Pericardium fibroblast (primary cell): ENCODE results near the gene PPOX. TPM values are rescaled to one million over a fixed set of nuclear protein-coding genes. Genes with fewer than 3 reads are reported as not detected.

ENCODE experiments used
- total RNA-seq: library from RNA; depleted of rRNA; stranded (reverse); fragments of >200 nt; gene quantifications from 2 replicates; pipeline ENCODE4 v1.2.3, GENCODE V29; 2015

PPOX gene
- 6.5 and 11.8 TPM in 2 replicates for total RNA-seq

GRCh38 chr1:161165742-161166668, at the start of gene PPOX:
Gene PPOX (plus strand): TSS chr1:161166426. CDS start chr1:161166848, 422 bp downstream.

GRCh38 chr1:161117759-161118581, 48.3 kb upstream of the PPOX start, which contains the start of the genes NIT1 and PFDN2:
Gene NIT1 (plus strand): TSS chr1:161118105. CDS start chr1:161118177, 72 bp downstream.
Gene PFDN2 (minus strand): TSS chr1:161118037. CDS start chr1:161118026, 11 bp downstream.

GRCh38 chr1:161132410-161133219, 33.6 kb upstream of the PPOX start, which contains the start of gene DEDD:
Gene DEDD (minus strand): TSS chr1:161132667. CDS start chr1:161124462, 8,205 bp downstream.

GRCh38 chr1:161153682-161154337, 12.4 kb upstream of the PPOX start, which contains the start of gene UFC1:
Gene UFC1 (plus strand): TSS chr1:161153978. CDS start chr1:161153998, 20 bp downstream.

GRCh38 chr1:161159087-161159912, 6.9 kb upstream of the PPOX start, which contains the start of gene USP21:
Gene USP21 (plus strand): TSS chr1:161159500. CDS start chr1:161160641, 1,141 bp downstream.

GRCh38 chr1:161177112-161177935, 11.1 kb downstream of the PPOX start, which contains the start of gene B4GALT3:
Gene B4GALT3 (minus strand): TSS chr1:161177507. CDS start chr1:161176060, 1,447 bp downstream.

GRCh38 chr1:161198897-161199431, 32.7 kb downstream of the PPOX start, which contains the start of gene ADAMTS4:
Gene ADAMTS4 (minus strand): TSS chr1:161199054. CDS start chr1:161198627, 427 bp downstream.

GRCh38 chr1:161201836-161202712, 35.8 kb downstream of the PPOX start, which contains the start of gene NDUFS2:
Gene NDUFS2 (plus strand): TSS chr1:161202367. CDS start chr1:161202386, 19 bp downstream.

GRCh38 chr1:161215076-161215475, 48.9 kb downstream of the PPOX start, which contains the start of gene FCER1G:
Gene FCER1G (plus strand): TSS chr1:161215295. CDS start chr1:161215322, 27 bp downstream.

Other genes starting within 250 kb of the PPOX start
- gene ITLN2, start 211.6 kb upstream of the PPOX start, total RNA-seq: 0.47 TPM in 1 of 2 replicates, not detected in the other
- gene F11R, start 145.3 kb upstream of the PPOX start, total RNA-seq: 6.6 and 11.7 TPM in 2 replicates
- gene TSTD1, start 127.5 kb upstream of the PPOX start, total RNA-seq: 37.9 TPM in 1 of 2 replicates, not detected in the other
- gene USF1, start 120.4 kb upstream of the PPOX start, total RNA-seq: 33.5 and 36.9 TPM in 2 replicates
- gene ARHGAP30, start 96.5 kb upstream of the PPOX start, total RNA-seq: not detected in 2 replicates
- gene NECTIN4, start 76.9 kb upstream of the PPOX start, total RNA-seq: 0.12 TPM in 1 of 2 replicates, not detected in the other
- gene KLHDC9, start 68.1 kb upstream of the PPOX start, total RNA-seq: 0.58 and 3.3 TPM in 2 replicates
- 39.3 and 49.1 TPM in 2 replicates for gene PFDN2, start 48.4 kb upstream of the PPOX start, total RNA-seq
- 20.6 and 24.7 TPM in 2 replicates for gene NIT1, start 48.3 kb upstream of the PPOX start, total RNA-seq
- gene DEDD, start 33.8 kb upstream of the PPOX start, total RNA-seq: 18.0 and 18.2 TPM in 2 replicates
- 81.6 and 105 TPM in 2 replicates for gene UFC1, start 12.4 kb upstream of the PPOX start, total RNA-seq
- gene USP21, start 6.9 kb upstream of the PPOX start, total RNA-seq: 9.0 and 10.4 TPM in 2 replicates
- 23.6 and 26.8 TPM in 2 replicates for gene B4GALT3, start 11.1 kb downstream of the PPOX start, total RNA-seq
- gene ADAMTS4, start 32.6 kb downstream of the PPOX start, total RNA-seq: 1.8 and 3.4 TPM in 2 replicates
- 84.6 and 90.7 TPM in 2 replicates for gene NDUFS2, start 35.9 kb downstream of the PPOX start, total RNA-seq
- not detected in 2 replicates for gene FCER1G, start 48.9 kb downstream of the PPOX start, total RNA-seq
- not detected in 2 replicates for gene APOA2, start 57.2 kb downstream of the PPOX start, total RNA-seq
- 2.5 and 5.8 TPM in 2 replicates for gene TOMM40L, start 59.6 kb downstream of the PPOX start, total RNA-seq
- not detected in 2 replicates for gene NR1I3, start 71.8 kb downstream of the PPOX start, total RNA-seq
- not detected in 2 replicates for gene PCP4L1, start 92.3 kb downstream of the PPOX start, total RNA-seq
- 0.23 and 0.34 TPM in 2 replicates for gene MPZ, start 143.5 kb downstream of the PPOX start, total RNA-seq
- gene SDHC, start 148.0 kb downstream of the PPOX start, total RNA-seq: 20.9 and 31.2 TPM in 2 replicates
- not detected in 2 replicates for gene CFAP126, start 201.4 kb downstream of the PPOX start, total RNA-seq